Epidermal melanocyte (primary cell): ENCODE results near the gene FAM193B.

Experiments
- DNase-seq: peaks from one replicate; pipeline ENCODE4 v3.0.0; 2011; ENCODE audit warnings: low spot score; ENCODE audit not compliant: insufficient read length

Gene FAM193B

DNA sequence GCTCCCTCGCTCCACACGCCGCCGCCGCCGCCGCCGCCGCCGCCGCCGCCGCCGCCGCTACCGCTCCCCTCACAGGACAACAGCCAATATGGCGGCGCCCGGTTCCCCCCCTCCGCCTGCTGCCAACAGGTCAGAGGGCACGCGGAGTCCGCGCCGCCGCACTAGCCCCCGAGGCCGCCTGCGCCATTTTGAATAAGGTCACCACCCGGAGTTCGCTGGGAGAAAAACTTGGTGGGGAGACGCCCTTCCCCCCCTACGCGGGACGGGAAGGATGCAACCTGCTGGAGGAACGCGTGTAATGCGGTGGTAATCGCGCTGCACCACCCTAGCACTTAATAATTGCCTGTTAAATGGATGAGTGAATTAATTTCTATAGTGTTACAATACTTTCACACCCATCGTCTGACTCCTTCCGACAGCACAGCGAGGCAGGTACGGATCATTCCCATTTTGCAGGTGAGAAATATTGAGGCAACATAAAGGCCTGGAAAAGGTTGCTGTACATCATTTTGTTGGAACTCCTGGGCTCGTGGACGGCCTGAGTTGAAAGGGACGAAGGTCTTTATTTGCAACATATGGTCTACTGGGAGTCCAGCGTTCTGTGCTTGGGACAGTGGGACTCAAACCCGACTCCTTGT is at the start of gene FAM193B:
Gene FAM193B, minus strand, starts transcription at position 90 of the 638 bp plus-strand sequence. CDS start 105 bp downstream, outside the sequence.
- peak; percentile 100 for DNase-seq

DNA sequence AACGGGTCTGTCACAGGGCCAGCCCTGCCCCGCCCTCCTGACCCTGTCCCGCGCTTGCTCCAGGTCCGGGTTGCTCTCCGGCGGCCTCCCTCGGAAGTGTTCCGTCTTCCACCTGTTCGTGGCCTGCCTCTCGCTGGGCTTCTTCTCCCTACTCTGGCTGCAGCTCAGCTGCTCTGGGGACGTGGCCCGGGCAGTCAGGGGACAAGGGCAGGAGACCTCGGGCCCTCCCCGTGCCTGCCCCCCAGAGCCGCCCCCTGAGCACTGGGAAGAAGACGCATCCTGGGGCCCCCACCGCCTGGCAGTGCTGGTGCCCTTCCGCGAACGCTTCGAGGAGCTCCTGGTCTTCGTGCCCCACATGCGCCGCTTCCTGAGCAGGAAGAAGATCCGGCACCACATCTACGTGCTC is 49.8 kb upstream of the FAM193B start:
- no peak for DNase-seq

DNA sequence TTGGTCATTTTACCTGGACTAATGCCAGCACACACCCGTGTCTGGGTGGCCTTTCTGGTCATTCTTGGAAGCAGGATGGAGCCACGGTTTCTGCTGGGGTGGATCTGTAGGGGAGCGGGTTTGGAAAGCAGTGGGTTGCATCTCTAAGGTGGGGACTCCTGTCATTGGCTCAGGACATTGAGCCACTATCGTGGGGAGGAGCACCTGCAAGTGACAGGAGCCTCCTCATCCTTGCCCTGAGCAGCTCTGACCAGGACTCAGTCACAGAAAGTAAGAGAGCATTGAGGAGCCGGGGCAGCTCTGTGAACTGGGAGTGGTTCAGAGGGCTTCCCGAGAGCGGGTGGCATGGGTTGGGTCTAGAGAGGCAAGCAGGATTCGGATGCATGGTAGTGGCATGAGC is 49.3 kb upstream of the FAM193B start:
- DNase-seq = no peak

DNA sequence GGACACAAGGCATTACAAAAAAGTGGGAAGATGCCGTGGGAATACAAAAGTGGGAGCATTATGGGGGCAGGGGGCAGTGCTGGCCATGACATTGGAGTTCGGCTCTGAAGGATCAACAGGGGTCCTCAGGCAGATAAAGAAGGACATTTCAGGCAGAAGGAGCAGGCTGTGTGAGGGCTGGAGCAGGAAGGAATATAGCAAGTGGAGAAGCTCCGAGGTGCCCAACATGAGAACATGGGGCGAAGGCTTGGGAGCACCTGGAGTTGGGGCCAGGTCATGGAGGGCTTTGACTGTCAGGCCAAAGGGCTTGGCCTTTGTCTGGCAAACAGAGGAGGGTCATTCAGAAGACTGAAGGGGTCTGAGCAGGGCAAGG is 48.1 kb upstream of the FAM193B start:
- no peak for DNase-seq

DNA sequence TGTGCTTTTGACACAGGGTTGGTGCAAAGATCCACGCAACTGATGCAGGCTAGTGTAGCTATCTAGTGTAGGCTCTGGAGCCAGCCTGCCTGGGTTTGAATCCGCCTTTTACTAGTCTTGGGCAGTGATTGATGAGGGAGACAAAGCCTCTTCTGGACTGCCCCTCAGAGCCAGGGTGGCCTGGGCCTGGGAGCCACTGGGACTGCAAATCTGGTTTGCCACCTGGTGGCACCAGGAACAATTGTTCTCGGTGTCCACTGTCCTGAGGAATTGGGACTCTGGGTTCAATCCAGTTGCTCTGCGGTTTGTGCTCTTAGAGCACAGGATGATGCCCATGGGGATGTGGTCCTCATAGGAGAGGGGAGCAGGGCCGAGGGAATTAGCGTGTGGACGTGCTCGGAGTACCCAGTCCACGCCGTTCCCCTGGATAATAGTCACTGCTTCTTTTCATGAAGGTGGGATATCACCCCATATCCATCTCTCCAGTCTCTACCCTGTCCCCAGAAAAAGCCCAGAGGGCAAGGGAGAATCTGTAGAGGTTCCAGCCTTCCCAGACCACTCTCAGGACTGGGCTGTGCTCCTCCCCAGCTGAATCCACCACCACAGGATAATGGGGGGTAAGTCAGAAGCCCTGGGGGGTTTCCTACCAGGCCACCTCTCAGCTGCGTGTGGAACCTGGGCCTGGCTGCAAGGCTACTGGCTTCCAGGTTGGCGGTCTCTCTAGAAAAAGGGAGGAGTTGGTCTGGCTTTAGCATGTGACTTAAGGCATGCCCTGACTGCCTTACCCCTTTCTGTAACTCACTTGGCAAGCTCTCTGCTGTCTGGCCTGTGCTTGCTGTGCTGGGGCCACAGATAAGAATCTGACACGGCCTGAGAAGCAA is 47.5 kb upstream of the FAM193B start:
- DNase-seq = no peak

DNA sequence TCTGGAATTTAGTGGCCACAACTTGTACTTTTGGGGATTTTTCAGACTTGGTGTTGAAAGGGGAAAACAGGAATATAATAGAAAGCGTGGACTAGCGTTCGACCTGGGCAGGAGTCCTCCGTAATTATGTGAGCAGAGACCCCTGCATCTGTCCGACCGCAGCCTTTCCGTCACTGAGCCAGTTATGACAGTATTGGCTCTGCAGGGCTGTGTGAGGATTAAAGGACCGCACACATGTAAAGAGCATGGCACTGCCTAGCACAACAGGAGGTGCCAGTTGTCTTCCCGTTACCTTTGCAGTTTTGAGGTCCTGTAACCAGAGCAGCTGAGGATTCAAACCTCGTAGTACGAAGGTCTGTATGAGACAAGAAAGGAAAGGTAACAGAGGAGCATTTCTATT is 46.8 kb upstream of the FAM193B start:
- no peak for DNase-seq

DNA sequence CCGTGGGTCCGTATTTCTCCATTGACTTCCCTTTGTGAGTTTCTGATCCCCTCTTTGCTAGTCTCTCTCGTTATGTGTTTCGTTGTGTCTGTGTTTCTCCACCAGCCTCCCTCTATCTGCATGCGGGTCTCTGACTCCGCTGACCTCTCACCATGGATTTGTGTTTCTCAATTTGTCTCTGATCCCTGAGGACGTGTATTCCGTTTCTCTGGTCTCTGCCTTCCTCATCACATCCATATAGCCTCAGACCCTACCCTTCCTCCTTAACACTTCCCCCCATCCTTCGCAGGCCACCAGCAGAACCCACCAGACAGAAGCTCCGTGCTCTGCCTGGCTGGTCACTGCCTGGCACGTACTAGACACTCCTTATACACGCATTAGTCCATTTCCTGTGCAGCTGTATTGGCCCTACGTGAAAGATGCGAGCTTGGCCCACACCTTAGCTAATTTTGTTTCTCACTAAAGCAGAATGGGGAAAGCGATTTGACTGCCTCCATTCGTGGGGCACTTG is 46.2 kb upstream of the FAM193B start:
- no peak for DNase-seq

DNA sequence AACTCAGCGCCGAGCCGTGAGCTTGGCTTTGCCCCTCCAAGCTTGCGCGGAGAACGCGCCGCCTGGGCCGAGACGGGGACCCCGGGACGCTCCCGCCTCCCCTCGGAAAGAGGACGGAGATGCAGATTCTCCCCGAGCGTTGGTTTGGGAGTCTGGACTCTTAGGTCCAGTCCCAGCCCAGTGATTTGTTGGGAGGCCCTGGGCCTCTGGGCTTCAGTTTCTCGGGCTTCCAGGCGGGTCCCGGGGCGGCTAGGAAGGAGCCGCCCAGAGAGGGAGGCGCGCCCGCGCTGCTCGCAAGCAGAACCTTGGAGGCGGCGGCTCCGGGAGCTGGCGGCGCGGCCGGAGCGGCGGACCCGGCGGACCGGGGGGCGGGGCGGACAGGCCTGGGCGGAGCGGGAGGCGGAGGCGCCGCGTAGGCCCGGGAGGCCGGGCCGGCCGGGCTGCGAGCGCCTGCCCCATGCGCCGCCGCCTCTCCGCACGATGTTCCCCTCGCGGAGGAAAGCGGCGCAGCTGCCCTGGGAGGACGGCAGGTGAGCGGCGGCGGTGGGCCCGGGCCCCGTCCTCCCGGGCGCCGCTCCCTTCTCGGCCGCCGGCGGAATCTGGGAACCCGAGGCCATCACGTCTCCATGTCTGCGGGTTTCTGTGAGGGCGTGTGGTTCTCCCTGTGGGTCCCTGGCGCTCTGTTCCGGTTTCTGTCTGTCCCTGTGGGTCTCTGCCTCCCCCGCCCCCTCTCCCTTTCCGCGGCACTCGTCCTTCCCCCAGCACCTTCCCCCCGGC is 45.6 kb upstream of the FAM193B start, which contains the start of gene B4GALT7:
Gene B4GALT7, plus strand, starts transcription at position 402 of the 777 bp plus-strand sequence. Its CDS starts 79 bp downstream, at position 481.
- DNase-seq = peak; percentile 56

DNA sequence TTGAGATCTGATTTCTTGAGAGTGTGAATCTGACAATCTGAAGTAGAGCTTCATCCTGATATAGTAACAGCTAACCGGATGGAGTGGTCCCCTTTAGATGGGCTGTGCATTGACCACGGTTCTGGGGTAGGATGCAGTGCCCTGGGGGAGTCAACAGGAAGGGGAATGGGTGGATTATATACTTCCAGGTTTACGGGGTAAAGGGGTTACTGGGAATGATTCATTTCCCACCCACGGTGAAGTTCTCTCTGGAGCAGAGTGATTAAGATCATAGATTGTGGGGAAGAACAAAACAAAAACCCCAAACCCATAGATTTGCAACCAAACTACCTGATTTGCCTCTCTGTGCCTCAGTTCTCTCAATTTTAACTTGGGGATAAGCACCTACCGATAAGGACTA is 44.1 kb upstream of the FAM193B start:
- no peak for DNase-seq

DNA sequence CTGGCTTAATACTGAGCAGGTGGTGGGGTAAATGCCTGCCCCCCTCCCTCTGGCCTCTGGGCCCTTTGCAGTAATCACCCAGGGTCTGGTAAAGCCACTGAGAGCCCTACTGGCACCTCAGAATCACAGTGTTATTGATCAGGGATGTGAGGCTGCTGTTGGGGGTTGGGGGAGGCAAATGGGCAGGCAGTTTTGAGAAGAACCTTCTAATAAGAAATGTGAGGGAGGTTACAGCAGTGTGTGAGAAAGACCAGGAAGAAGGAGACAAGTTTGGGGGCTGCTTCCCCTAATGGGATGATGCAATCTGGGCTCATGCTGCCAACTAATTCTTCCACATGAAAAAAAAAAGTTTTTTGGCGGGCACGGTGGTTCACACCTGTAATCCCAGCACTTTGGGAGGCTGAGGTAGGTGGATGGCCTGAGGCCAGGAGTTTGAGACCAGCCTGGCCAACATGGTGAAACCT is 42.4 kb upstream of the FAM193B start:
- DNase-seq = no peak

DNA sequence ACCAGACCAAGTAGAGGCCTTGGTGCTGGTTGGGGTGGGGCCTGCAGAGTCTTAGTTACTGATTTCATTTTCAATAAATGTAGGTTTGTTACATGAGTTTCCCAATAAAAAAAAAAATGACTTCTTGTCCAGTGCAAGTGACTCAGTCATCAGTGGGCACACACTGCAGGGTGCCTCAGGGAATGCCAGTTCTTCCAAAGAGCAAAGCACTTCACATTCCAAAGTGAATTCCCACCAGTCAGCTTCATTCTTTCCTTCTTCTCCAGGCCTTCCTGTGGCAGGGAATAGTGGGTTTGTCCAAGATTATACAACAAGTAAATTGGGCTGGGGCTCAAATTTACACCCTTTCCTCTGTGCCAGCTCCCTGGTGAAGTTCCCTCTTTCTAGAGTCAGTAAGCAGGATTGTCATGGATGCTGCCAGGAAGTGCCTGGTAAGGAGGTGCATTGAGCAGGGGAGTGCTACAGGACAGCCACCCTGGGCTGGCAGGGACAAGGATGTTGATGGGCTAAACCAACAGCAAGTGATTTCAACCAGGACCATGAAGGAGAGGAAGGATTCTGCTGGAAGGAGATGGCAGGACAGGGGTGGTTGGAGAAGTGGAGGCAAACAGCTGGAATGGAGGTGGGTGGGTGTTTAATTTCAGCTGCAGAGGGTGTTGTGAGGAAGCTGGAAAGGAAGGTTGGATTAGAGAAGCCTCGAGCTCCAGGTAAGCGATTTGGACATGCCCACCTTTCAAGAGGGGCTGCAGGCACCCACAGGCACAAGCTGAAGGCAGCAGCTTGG is 41.8 kb upstream of the FAM193B start:
- DNase-seq = no peak

DNA sequence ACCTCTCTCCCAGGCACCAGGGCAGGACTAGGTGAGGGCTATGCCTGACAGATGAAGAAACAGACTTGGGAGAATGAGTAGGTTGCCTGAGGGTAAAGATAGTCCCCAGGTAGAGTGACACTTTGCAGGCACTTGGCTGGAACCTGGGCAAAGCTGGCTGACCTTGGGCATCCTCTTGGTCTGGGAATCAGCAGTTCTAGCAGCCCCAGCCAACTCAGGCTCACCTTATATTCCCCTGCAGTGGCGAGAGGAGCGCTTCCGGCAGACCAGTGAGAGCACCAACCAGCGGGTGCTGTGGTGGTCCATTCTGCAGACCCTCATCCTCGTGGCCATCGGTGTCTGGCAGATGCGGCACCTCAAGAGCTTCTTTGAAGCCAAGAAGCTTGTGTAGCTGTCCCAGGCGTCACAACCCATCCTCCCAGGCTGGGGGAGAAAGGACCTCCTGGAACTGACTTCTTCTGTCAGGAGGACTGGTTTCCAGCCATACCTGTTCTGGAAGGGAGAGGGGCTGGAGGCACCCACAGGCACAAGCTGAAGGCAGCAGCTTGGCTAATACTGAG is 40.7 kb upstream of the FAM193B start:
- DNase-seq = no peak

DNA sequence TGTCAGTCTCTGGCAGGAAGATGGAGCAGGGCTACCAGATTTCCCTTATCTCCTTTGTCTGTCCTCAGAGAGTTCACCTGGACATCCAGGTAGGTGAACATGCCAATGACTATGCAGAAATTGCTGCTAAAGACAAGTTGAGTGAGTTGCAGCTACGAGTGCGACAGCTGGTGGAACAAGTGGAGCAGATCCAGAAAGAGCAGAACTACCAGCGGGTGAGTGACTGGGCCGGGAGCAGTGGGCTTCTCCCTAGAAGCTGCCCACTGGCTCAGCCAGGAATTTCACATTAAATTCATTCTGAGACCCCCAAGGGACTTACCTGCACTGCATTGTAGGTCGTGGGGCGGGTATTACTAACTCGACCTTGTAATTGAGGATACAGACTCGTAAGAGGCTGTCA is 39.7 kb upstream of the FAM193B start:
- DNase-seq = no peak

DNA sequence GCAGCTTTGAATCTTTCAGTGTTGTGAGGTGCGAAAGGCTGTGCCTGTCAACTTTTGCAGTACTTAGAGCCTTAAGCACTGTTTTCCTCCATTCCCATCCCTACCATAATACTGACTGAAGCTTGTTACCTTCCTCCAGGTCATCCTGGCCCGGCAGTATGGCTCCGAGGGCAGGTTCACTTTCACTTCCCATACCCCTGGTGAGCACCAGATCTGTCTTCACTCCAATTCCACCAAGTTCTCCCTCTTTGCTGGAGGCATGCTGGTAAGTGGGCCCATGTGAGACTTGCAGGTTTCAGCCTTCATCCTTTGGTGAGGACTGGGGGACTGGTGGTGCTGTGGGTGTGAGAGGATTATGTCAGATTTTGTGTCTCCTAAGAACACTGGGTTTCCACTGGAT is 39.1 kb upstream of the FAM193B start:
- no peak for DNase-seq

DNA sequence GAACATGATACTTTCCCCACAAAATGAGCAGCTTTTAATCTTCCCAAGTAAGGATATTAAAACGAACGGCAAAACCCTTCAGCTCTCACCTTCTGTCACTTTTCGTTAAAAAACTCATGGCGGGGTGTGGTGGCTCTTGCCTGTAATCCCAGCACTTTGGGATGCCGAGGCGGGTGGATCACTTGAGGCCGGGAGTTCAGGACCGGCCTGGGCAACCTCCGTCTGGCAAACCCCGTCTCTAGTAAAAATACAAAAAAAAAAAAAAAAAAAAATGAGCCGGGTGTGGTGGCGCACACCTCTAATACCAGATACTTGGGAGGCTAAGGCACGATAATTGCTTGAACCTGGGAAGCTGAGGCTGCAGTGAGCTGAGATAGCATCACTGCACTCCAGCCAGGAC is 38.5 kb upstream of the FAM193B start:
- DNase-seq = no peak

DNA sequence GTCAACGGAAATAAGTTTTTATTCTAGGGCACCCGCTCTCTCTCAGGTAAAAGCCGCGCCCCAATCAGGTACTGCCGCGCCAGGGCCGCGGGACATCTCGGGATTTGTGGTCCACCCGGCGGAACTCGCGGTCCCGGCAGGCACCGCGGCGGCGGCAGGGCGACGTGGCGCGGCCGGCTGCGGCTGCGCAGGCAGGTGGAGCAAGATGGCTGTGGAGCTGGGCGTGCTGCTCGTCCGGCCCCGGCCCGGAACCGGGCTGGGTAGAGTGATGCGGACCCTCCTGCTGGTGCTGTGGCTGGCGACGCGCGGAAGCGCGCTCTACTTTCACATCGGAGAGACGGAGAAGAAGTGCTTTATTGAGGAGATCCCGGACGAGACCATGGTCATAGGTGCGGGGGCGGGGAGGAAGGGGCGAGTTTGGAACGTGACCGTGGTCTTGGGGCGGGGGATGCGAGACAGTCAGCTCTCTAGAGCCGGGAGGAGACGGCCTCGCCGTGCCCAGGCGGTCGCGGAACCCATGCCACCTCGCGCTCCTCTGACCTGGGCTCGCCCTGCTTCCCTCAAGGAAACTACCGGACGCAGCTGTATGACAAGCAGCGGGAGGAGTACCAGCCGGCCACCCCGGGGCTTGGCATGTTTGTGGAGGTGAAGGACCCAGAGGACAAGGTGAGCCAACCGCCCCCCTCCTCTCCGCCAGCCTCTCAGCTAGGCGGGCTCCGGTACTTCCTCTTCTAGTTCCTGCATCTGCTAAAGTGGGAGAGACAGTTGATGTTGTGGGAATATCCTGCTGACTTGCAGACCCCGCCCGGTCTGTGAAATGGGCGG is 37.9 kb upstream of the FAM193B start, which contains the start of gene TMED9:
Gene TMED9, plus strand, starts transcription at position 194 of the 825 bp plus-strand sequence. Its CDS starts 12 bp downstream, at position 206.
- DNase-seq = peak; percentile 75

DNA sequence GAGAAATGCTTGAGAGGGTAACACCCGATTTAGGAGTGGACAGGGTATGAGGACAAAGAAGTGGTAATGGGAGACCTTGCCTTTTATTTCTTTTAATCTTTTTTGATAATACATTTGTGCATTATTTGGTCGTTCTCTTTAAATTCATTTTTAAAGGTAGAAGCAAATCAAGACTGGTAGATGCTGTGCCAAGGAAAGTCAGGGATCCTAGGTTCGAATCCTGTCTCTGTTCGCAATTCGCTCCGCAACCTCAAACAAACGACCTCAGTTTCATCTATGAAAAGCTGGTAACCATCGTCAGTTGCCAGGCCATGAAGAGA is 37.3 kb upstream of the FAM193B start:
- DNase-seq = no peak

DNA sequence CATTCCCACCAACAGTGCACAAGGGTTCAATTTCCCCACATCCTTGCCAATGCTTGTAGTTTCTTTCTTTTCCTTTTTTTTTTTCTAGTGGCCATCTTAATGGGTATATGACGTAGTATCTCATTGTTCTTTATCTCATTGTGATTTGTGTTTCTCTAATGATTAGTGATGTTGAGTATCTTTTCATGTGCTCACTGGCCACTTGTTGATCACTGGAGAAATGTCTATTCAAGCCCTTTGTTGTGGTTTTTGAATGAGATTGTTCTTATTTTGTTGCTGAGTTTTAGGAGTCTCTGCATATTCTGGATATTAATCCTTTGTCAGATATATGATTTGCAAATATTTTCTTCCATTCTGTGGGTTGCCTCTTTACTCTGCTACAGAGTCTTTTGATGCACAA is 36.0 kb upstream of the FAM193B start:
- DNase-seq = no peak

DNA sequence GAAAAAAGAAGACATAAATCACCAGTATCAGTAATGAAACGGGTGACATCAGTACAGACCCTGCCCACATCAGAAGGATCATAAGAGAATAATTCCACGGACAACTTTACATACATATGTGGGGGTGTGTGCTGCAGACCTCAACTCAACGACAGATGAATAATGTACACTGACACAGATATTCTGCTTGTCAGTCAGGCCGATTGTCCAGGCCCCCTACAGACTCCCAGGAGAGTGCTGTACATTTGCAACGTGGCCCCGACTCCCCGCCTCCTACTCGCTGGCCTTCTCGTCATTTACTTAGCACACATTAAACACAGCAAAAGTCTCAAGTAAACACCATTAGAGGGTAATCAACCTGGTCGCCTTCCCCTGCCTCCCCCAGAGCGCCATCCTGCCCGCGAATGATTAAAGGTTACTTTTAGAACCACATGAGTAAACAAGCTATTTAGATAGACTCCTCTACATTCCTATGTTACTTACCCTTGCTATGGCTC is 34.1 kb upstream of the FAM193B start:
- DNase-seq = no peak
